HepG2 (cell line): ENCODE results near the gene ARRDC1. TPM values are rescaled to one million over a fixed set of nuclear protein-coding genes. Genes with fewer than 3 reads are reported as not detected.
A peak's percentile ranks its signal among the peaks of the same experiment; 100 is the strongest.

ENCODE experiments used
- ADNP ChIP-seq: sonication (generic); formaldehyde crosslinking; IDR thresholded peaks from 2 replicates; pipeline ENCODE4 v1.4.0; 2020; ENCODE audit warnings: missing genetic modification reagents
- ARID4A ChIP-seq: sonication (generic); formaldehyde crosslinking; IDR thresholded peaks from 2 replicates; pipeline ENCODE4 v1.5.0; 2020; ENCODE audit warnings: mild to moderate bottlenecking, missing genetic modification reagents, borderline replicate concordance
- HDAC1 ChIP-seq: sonication (generic); formaldehyde crosslinking; IDR thresholded peaks from 2 replicates; pipeline ENCODE4 v1.5.1; 2020; ENCODE audit warnings: mild to moderate bottlenecking, missing genetic modification reagents
- MBNL3 ChIP-seq: fragments of 250-450 bp; sonication (Bioruptor Pico); conservative IDR thresholded peaks from 2 replicates; pipeline ENCODE4 v1.8.0; 2022; ENCODE audit warnings: mild to moderate bottlenecking, inconsistent platforms
- MEIS2 ChIP-seq: sonication (generic); formaldehyde crosslinking; IDR thresholded peaks from 2 replicates; pipeline ENCODE4 v1.9.0; 2021; ENCODE audit warnings: mild to moderate bottlenecking, missing genetic modification reagents
- POLR2AphosphoS5 ChIP-seq: IDR thresholded peaks from 2 replicates; pipeline ENCODE4 v1.6.1; 2012; ENCODE audit warnings: low read depth, low read length
- TCF12 ChIP-seq, 2 experiments: fragments of 450-650 bp in 1 of 2; sonication (generic) in 1 of 2; formaldehyde crosslinking in 1 of 2; IDR thresholded peaks; 2 replicates each; pipeline versions ENCODE4 v1.6.1 to v1.8.0; 2017 to 2022; ENCODE audit warnings: antibody characterized with exemption in 1 of 2, mild to moderate bottlenecking in 1 of 2, missing genetic modification reagents in 1 of 2, moderate library complexity in 1 of 2
- TEAD2 ChIP-seq: sonication (generic); formaldehyde crosslinking; IDR thresholded peaks from 2 replicates; pipeline ENCODE4 v1.9.0; 2021; ENCODE audit warnings: missing genetic modification reagents
- ZIK1 ChIP-seq: sonication (generic); formaldehyde crosslinking; IDR thresholded peaks from 2 replicates; pipeline ENCODE4 v1.5.0; 2020; ENCODE audit warnings: mild to moderate bottlenecking, low read depth, missing genetic modification reagents, borderline replicate concordance
- ZNF543 ChIP-seq: sonication (generic); formaldehyde crosslinking; IDR thresholded peaks from 2 replicates; pipeline ENCODE4 v1.4.0; 2020; ENCODE audit warnings: mild to moderate bottlenecking, missing genetic modification reagents
- ZNF564 ChIP-seq: sonication (generic); formaldehyde crosslinking; IDR thresholded peaks from 2 replicates; pipeline ENCODE4 v1.8.1; 2023; ENCODE audit warnings: mild to moderate bottlenecking, missing genetic modification reagents
- ZNF644 ChIP-seq: IDR thresholded peaks from 2 replicates; pipeline ENCODE4 v1.6.1; 2016; ENCODE audit warnings: low read depth
- ZNF704 ChIP-seq: sonication (generic); formaldehyde crosslinking; IDR thresholded peaks from 2 replicates; pipeline ENCODE4 v1.8.1; 2023; ENCODE audit warnings: mild to moderate bottlenecking, inconsistent platforms, moderate library complexity, missing genetic modification reagents, borderline replicate concordance
- ZNF749 ChIP-seq: sonication (generic); formaldehyde crosslinking; IDR thresholded peaks from 2 replicates; pipeline ENCODE4 v1.8.0; 2022; ENCODE audit warnings: mild to moderate bottlenecking, missing genetic modification reagents, moderate library complexity, borderline replicate concordance
- ZNF891 ChIP-seq: sonication (generic); formaldehyde crosslinking; IDR thresholded peaks from 2 replicates; pipeline ENCODE4 v1.5.0; 2020; ENCODE audit warnings: mild to moderate bottlenecking, missing genetic modification reagents
- polyA plus RNA-seq, 8 experiments: library from polyadenylated mRNA; depleted of rRNA in 3 of 8; stranded (reverse) in 7 of 8; unstranded in 1 of 8; fragments of >200 nt; fragmentation: Illumina TruSeq in 4 of 8; extraction: Trizol in 4 of 8; gene quantifications; 2 replicates each; pipeline versions ENCODE4 v1.2.1 to v1.2.3, GENCODE V29; 2011 to 2016; ENCODE audit warnings: low read depth in 4 of 8, missing spikeins in 1 of 8, mixed read lengths in 1 of 8; ENCODE audit not compliant: insufficient read depth in 1 of 8
- total RNA-seq, 5 experiments: library from RNA; depleted of rRNA; stranded (reverse); fragments of >200 nt; fragmentation: Illumina TruSeq; extraction: Trizol; gene quantifications; 2 replicates each; pipeline ENCODE4 v1.2.3, GENCODE V29; 2016; ENCODE audit warnings: low read depth in 1 of 5
- TF ChIP-seq, protein P1 (sequence below): IDR thresholded peaks from 2 replicates; pipeline ENCODE4 v1.6.1; 2012; ENCODE audit warnings: inconsistent platforms
- TF ChIP-seq, protein P2 (sequence below): sonication (generic); formaldehyde crosslinking; IDR thresholded peaks from 2 replicates; pipeline ENCODE4 v1.5.0; 2020; ENCODE audit warnings: mild to moderate bottlenecking, missing genetic modification reagents, moderate library complexity

Gene ARRDC1
- total and polyA plus RNA-seq, 2 of the 13 experiments (the other 11 are each of a cell fraction or from before 2014, with no cell fraction given), result 21.7 to 44.4 TPM

- TF ChIP-seq, protein P1, sequence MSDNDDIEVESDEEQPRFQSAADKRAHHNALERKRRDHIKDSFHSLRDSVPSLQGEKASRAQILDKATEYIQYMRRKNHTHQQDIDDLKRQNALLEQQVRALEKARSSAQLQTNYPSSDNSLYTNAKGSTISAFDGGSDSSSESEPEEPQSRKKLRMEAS, result peak; percentile 62
- TF ChIP-seq ZIK1 (CRISPR knock-in tag), result no peak
- TF ChIP-seq HDAC1 (CRISPR knock-in tag), result peak; percentile 83
- no peak for TF ChIP-seq ZNF891 (CRISPR knock-in tag)
- TF ChIP-seq MBNL3 (CRISPR knock-in tag), result no peak
- no peak for TF ChIP-seq ZNF564
- peak; percentile 43; the same call in 1 of the 2 replicates for TF ChIP-seq POLR2AphosphoS5
- no peak for TF ChIP-seq TEAD2 (CRISPR knock-in tag)
- TF ChIP-seq ARID4A, result peak; percentile 90
- TF ChIP-seq MEIS2, result no peak
- no peak for TF ChIP-seq TCF12 (IDR thresholded peaks at IDR 0.05)
- peak; percentile 20; the same call in 1 of the 2 replicates for TF ChIP-seq TCF12 (CRISPR knock-in tag; IDR thresholded peaks at IDR 0.05)
- TF ChIP-seq, protein P2, sequence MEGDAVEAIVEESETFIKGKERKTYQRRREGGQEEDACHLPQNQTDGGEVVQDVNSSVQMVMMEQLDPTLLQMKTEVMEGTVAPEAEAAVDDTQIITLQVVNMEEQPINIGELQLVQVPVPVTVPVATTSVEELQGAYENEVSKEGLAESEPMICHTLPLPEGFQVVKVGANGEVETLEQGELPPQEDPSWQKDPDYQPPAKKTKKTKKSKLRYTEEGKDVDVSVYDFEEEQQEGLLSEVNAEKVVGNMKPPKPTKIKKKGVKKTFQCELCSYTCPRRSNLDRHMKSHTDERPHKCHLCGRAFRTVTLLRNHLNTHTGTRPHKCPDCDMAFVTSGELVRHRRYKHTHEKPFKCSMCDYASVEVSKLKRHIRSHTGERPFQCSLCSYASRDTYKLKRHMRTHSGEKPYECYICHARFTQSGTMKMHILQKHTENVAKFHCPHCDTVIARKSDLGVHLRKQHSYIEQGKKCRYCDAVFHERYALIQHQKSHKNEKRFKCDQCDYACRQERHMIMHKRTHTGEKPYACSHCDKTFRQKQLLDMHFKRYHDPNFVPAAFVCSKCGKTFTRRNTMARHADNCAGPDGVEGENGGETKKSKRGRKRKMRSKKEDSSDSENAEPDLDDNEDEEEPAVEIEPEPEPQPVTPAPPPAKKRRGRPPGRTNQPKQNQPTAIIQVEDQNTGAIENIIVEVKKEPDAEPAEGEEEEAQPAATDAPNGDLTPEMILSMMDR (CRISPR knock-in tag), result 0 out of 2 replicates have a peak, but pooled peaks have one; percentile 6
- TF ChIP-seq ZNF543 (CRISPR knock-in tag), result no peak
- no peak for TF ChIP-seq ZNF704
- TF ChIP-seq ZNF644, result no peak
- TF ChIP-seq ADNP (CRISPR knock-in tag), result no peak
- TF ChIP-seq ZNF749 (CRISPR knock-in tag), result no peak
Measured at GRCh38 chr9:137590469-137591383, 14.8 kb upstream of the ARRDC1 start, which contains the start of gene ZMYND19 (continued).
